B cell (primary cell): ENCODE results near the gene MIOX. TPM values are rescaled to one million over a fixed set of nuclear protein-coding genes. Genes with fewer than 3 reads are reported as not detected.

Experiments used
- ATAC-seq: fragments of 200-7000 bp; cut with Tn5 transposase; one replicate; pipeline ENCODE4 v1.10.0; 2021; ENCODE audit warnings: low read depth, mild to moderate bottlenecking, moderate number of reproducible peaks, moderate library complexity
- CTCF ChIA-PET: fragments of 350-600 bp; sonication (Branson Sonifier 250); formaldehyde crosslinking; loops from one replicate; lab custom pipeline; 2021; ENCODE audit warnings: antibody characterized with exemption, inconsistent platforms; lab: Charles Lee
- POLR2A ChIA-PET: fragments of 350-600 bp; sonication (Branson Sonifier 250); formaldehyde crosslinking; loops from one replicate; lab custom pipeline; 2021; ENCODE audit warnings: antibody characterized with exemption; lab: Charles Lee
- DNase-seq: peaks from one replicate; pipeline ENCODE4 v3.0.0; 2013
- H2AFZ ChIP-seq: 2 replicates; pipeline ENCODE4 v1.6.1; 2012; ENCODE audit warnings: mild to moderate bottlenecking, low read depth, low read length; ENCODE audit not compliant: insufficient read depth, poor library complexity, severe bottlenecking
- H3K27ac ChIP-seq, 2 donors: 1 replicate in 1 of 2; 2 replicates in 1 of 2; pipeline ENCODE4 v1.5.1; 2012 to 2013; ENCODE audit warnings: low read length in 2 of 2, mild to moderate bottlenecking in 2 of 2, moderate library complexity in 1 of 2
- H3K27me3 ChIP-seq, 4 experiments: fragments of 200-600 bp in 1 of 4; sonication (generic) in 1 of 4; replicated peaks in 1 of 4; 1 replicate in 2 of 4; 2 replicates in 2 of 4; pipeline versions ENCODE4 v1.6.1 to v1.7.0; 2013 to 2016; ENCODE audit warnings: low read length in 3 of 4, mild to moderate bottlenecking in 2 of 4, mixed read lengths in 1 of 4, moderate library complexity in 1 of 4; ENCODE audit not compliant: insufficient read depth in 4 of 4, control insufficient read depth in 3 of 4; ENCODE audit errors: control extremely low read depth in 1 of 4
- H3K36me3 ChIP-seq, 2 experiments: replicated peaks in 1 of 2; 1 replicate in 1 of 2; 2 replicates in 1 of 2; pipeline versions ENCODE4 v1.6.1 to v1.7.1; 2013; ENCODE audit warnings: low read length in 1 of 2; ENCODE audit not compliant: insufficient read depth in 2 of 2, control insufficient read depth in 1 of 2; ENCODE audit errors: control extremely low read depth in 1 of 2, extremely low read depth in 1 of 2
- H3K4me1 ChIP-seq, 2 donors: fragments of 200-600 bp in 1 of 2; sonication (generic) in 1 of 2; 1 replicate in 1 of 2; 2 replicates in 1 of 2; pipeline versions ENCODE4 v1.5.1 to v1.6.1; 2013 to 2017; ENCODE audit warnings: low read length in 2 of 2; ENCODE audit not compliant: control insufficient read depth in 2 of 2, insufficient read depth in 2 of 2
- H3K4me2 ChIP-seq: replicated peaks from 2 replicates; pipeline ENCODE3; 2012; ENCODE audit warnings: mild to moderate bottlenecking, low read depth, low read length; ENCODE audit not compliant: poor library complexity, severe bottlenecking
- H3K4me3 ChIP-seq, 5 experiments: fragments of 200-600 bp in 1 of 5; sonication (generic) in 1 of 5; 1 replicate in 3 of 5; 2 replicates in 2 of 5; pipeline versions ENCODE4 v1.5.1 to v1.7.0; 2011 to 2016; ENCODE audit warnings: low read length in 4 of 5, mild to moderate bottlenecking in 4 of 5, low read depth in 2 of 5, control low read depth in 1 of 5, moderate library complexity in 1 of 5; ENCODE audit not compliant: insufficient read depth in 1 of 5; ENCODE audit errors: control extremely low read depth in 1 of 5, extremely low read depth in 1 of 5
- H3K79me2 ChIP-seq: fragments of 200-600 bp; sonication (generic); one replicate; pipeline ENCODE4 v1.6.0; 2016; ENCODE audit warnings: low read length; ENCODE audit not compliant: control insufficient read depth, insufficient read depth
- H3K9ac ChIP-seq: fragments of 200-600 bp; sonication (generic); 2 replicates; pipeline ENCODE4 v1.6.1; 2017; ENCODE audit warnings: mild to moderate bottlenecking, low read length, moderate library complexity
- H3K9me3 ChIP-seq, 3 donors: one replicate each; pipeline versions ENCODE4 v1.6.1 to v1.7.1; 2013; ENCODE audit warnings: low read length in 2 of 3; ENCODE audit not compliant: control insufficient read depth in 2 of 3, insufficient read depth in 1 of 3; ENCODE audit errors: control extremely low read depth in 1 of 3
- H4K20me1 ChIP-seq: 2 replicates; pipeline ENCODE4 v1.6.0; 2012; ENCODE audit warnings: mild to moderate bottlenecking, low read length; ENCODE audit not compliant: insufficient read depth, control insufficient read depth, poor library complexity, severe bottlenecking
- H3K27ac Mint-ChIP-seq: one replicate; pipeline ENCODE4 v1.8.0; 2021; ENCODE audit warnings: mixed read lengths
- H3K27me3 Mint-ChIP-seq: one replicate; pipeline ENCODE4 v1.8.0; 2021; ENCODE audit warnings: mixed read lengths
- H3K4me1 Mint-ChIP-seq: one replicate; pipeline ENCODE4 v1.8.0; 2021; ENCODE audit warnings: mixed read lengths
- H3K4me3 Mint-ChIP-seq: one replicate; pipeline ENCODE4 v1.8.0; 2021; ENCODE audit warnings: mixed read lengths
- H3K9me3 Mint-ChIP-seq: one replicate; pipeline ENCODE4 v1.8.0; 2022; ENCODE audit warnings: mixed read lengths; ENCODE audit not compliant: insufficient read depth
- EZH2 ChIP-seq: IDR thresholded peaks from 2 replicates; pipeline ENCODE4 v1.6.1; 2012; ENCODE audit warnings: borderline replicate concordance, low read depth, mild to moderate bottlenecking, moderate library complexity, low read length; ENCODE audit not compliant: insufficient read depth, poor library complexity, severe bottlenecking
- WGBS: methylation state at CpG from one replicate; pipeline ENCODE4 v1.1.5; 2013; ENCODE audit warnings: missing lambda C conversion rate; ENCODE audit not compliant: insufficient coverage; 5-methylcytosine and 5-hydroxymethylcytosine counted together
- intact Hi-C: fragments of 100-400 bp; cut with micrococcal nuclease; formaldehyde crosslinking; loops from one replicate; pipeline ENCODE4 v1.10.0; 2022
- polyA plus RNA-seq: library from polyadenylated mRNA; depleted of rRNA; stranded (reverse); fragments of >200 nt; gene quantifications from 2 replicates; pipeline ENCODE4 v1.2.3, GENCODE V29; 2012
- total RNA-seq, 2 donors: library from RNA; stranded (reverse); fragments of 120-200 nt in 1 of 2; gene quantifications; 1 replicate in 1 of 2; 2 replicates in 1 of 2; pipeline versions ENCODE4 v1.2.3 to v1.2.4, GENCODE V29; 2013 to 2022
- TF ChIP-seq, protein P1 (sequence below): fragments of 200-600 bp; IDR thresholded peaks from one replicate; pipeline ENCODE4 v1.8.0; 2022; ENCODE audit warnings: antibody characterized with exemption, mild to moderate bottlenecking

The MIOX gene
- total and polyA plus RNA-seq, 2 donors (not counting 1 experiment from before 2014, with no cell fraction given) = 0.88 TPM; not detected in 1

DNA sequence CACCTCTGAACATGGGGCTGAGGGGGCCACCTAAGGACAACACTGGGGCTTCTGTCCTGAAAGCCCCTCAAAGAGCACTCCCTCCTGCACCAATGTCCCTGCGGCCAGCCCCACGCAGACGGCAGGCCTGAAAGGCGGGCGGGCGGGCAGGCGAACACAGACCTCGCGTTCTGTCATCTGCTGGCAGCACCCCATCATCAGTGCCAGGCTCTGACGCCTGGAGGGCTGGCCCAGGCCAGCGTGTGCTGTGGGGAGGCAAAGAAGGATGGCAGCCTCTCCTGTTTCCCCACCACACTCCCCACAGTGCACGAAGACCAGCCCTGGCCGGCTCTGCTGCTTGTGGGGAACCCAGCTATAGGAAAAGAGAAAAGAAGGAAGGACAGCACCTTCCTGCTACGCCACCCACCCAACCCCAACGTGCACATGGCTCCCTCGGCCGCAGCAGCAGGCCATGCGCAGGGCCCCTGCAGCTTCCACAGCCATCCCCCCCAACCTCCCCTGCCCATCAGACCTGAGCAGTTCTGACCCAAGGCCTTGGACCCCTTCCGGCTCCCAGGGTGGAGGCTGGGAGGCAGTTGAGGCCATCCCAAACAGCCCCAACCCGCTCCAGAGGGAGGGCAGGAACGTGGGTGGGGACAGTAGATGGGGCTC lies 15.3 kb upstream of the MIOX start:
- Histone ChIP-seq H3K4me2 (peak overlapping the region; percentile 99), H3K27me3 (no peaks in the 10 kb centered on the region), H3K27ac (peak overlapping the region; percentile 69 to 90), H3K79me2 (peaks cover 72% of the 10 kb centered on the region), H3K9ac (peak overlapping the region; percentile 53), H2AFZ (no peak overlapping the region), H4K20me1 (peaks cover 62% of the 10 kb centered on the region), H3K4me1 (peaks cover 65 to 73% of the 10 kb centered on the region in 2 donors), H3K4me3 (peak overlapping the region in 2 of 5 experiments; percentile 1 to 31), H3K9me3 (no peaks in the 10 kb centered on the region), H3K36me3 (peaks cover 0 to 23% of the 10 kb centered on the region in 2 experiments)
- Mint-ChIP-seq H3K27ac (peak overlapping the region; percentile 96), H3K9me3 (no peaks in the 10 kb centered on the region), H3K27me3 (no peaks in the 10 kb centered on the region), H3K4me1 (peaks cover 73% of the 10 kb centered on the region), H3K4me3 (peak overlapping the region; percentile 89)
- no peak for DNase-seq
- ChIA-PET CTCF (interaction anchor here (0.5 to 2.6 kb wide), 7 partner anchors 9 to 150 kb away, joined by 4 to 20 read pairs (median 7); partner anchors contain the start of gene SCO2), POLR2A (interaction anchor here (0.6 to 1.9 kb wide), 5 partner anchors 9 to 275 kb away, joined by 3 to 9 read pairs (median 6); partner anchors contain the start of genes LMF2 and NCAPH2)
- intact Hi-C loops = loop anchor here (5.0 to 10.0 kb wide), 2 partner anchors 56 to 537 kb away; partner anchors contain the start of gene SCO2
- TF ChIP-seq, protein P1, sequence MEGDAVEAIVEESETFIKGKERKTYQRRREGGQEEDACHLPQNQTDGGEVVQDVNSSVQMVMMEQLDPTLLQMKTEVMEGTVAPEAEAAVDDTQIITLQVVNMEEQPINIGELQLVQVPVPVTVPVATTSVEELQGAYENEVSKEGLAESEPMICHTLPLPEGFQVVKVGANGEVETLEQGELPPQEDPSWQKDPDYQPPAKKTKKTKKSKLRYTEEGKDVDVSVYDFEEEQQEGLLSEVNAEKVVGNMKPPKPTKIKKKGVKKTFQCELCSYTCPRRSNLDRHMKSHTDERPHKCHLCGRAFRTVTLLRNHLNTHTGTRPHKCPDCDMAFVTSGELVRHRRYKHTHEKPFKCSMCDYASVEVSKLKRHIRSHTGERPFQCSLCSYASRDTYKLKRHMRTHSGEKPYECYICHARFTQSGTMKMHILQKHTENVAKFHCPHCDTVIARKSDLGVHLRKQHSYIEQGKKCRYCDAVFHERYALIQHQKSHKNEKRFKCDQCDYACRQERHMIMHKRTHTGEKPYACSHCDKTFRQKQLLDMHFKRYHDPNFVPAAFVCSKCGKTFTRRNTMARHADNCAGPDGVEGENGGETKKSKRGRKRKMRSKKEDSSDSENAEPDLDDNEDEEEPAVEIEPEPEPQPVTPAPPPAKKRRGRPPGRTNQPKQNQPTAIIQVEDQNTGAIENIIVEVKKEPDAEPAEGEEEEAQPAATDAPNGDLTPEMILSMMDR = no peak
- no peak for TF ChIP-seq EZH2
- ATAC-seq = no peak
- WGBS = 69% methylated on average over 13 of the region's 21 CpGs

DNA sequence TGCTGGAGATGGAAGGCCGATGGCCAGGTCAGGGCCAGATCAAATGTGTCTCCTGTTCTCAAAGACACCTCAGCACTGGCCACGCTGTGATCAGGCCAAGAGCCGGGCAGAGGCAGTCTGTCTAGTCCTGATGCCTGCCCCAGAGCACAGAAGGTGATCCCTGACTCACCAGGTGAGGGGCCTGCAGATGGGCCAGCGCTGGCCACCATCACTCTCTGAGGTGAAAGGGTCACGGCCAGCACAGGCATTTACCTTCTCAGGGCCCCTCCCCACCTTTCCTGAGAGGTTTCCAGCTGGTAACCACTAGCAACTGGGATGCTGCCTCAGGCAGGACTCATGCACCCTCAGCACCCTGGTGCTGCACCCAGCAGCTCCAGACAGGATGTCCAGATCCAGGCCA lies 14.7 kb upstream of the MIOX start:
- peak overlapping the region; percentile 89 for H3K4me3 Mint-ChIP-seq
- ChIA-PET CTCF (interaction anchor here (0.5 to 2.2 kb wide), 2 partner anchors 19 to 26 kb away, joined by 7 to 16 read pairs; no protein-coding TSS in a partner anchor), POLR2A (interaction anchor here (1.2 kb wide), 1 partner anchor 26 kb away, joined by 3 read pairs; no protein-coding TSS in a partner anchor)
- ATAC-seq (no peak), DNase-seq (no peak)
- H3K27me3 Mint-ChIP-seq = no peaks in the 10 kb centered on the region
- H2AFZ ChIP-seq = no peak overlapping the region
- H3K4me1 Mint-ChIP-seq = peaks cover 69% of the 10 kb centered on the region
- WGBS = 86% methylated on average over 5 of the region's 5 CpGs
- intact Hi-C loops = loop anchor here (5.0 to 10.0 kb wide), 2 partner anchors 55 to 537 kb away; partner anchors contain the start of gene SCO2
- H3K4me3 ChIP-seq = no peak overlapping the region
- peaks cover 0 to 17% of the 10 kb centered on the region in 2 experiments for H3K36me3 ChIP-seq
- peaks cover 62% of the 10 kb centered on the region for H4K20me1 ChIP-seq
- H3K27me3 ChIP-seq = no peaks in the 10 kb centered on the region
- peak overlapping the region; percentile 87 for H3K9ac ChIP-seq
- H3K9me3 Mint-ChIP-seq = no peaks in the 10 kb centered on the region
- TF ChIP-seq, protein P1 = no peak
- no peak for TF ChIP-seq EZH2
- H3K79me2 ChIP-seq = peaks cover 72% of the 10 kb centered on the region
- peaks cover 65 to 73% of the 10 kb centered on the region in 2 donors for H3K4me1 ChIP-seq
- peak overlapping the region; percentile 96 for H3K27ac Mint-ChIP-seq
- H3K4me2 ChIP-seq = peak overlapping the region; percentile 99
- H3K9me3 ChIP-seq = no peaks in the 10 kb centered on the region
- H3K27ac ChIP-seq = peak overlapping the region; percentile 69 to 90
